NCI-H128 (cell line): ENCODE data around the gene GATAD1.
"Not testable (repeated sequence)": the region's sequence is repeated elsewhere in the genome, so short reads cannot be mapped to it uniquely, and the experiment has no call there.

Experiments used
- DNase-seq: peaks from one replicate; lab custom pipeline; 2025; ENCODE audit not compliant: unreplicated experiment; lab: John Stamatoyannopoulos, UW

The GATAD1 gene

DNA sequence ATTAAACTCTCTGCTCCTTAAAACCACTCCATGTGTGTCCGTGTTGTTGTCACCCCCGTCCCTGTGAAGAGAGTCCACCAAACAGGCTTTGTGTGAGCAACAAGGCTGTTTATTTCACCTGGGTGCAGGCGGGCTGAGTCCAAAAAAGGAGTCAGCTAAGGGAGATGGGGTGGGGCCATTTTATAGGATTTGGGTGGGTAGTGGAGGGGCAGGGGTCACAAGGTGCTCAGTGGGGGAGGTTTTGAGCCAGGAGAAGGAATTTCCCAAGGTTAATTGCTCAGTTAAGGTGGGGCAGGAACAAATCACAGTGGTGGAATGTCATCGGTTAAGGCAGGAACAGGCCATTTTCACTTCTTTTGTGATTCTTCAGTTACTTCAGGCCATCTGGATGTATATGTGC is 31.9 kb downstream of the GATAD1 start:
- DNase-seq: not testable (repeated sequence)

DNA sequence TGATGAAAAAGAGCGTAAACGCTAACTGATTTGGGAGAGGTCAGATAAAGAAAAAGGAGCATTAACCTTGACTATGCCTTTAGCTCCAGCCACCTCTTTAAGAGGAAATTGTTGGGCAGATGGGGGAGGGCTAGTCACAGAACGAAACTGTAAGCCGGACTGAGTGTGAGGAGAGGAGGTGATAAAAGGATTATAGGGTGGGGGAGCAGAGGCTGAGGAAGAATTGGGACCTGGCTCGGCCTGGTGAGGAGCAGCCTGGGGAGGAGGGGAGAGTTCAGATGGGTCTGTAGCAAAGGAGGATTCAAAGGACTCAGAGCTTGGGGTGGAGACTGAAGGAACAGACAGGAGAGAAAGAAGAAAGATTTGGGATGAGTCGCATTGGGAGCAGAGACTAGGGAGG is 36.3 kb downstream of the GATAD1 start:
- not testable (repeated sequence) for DNase-seq

DNA sequence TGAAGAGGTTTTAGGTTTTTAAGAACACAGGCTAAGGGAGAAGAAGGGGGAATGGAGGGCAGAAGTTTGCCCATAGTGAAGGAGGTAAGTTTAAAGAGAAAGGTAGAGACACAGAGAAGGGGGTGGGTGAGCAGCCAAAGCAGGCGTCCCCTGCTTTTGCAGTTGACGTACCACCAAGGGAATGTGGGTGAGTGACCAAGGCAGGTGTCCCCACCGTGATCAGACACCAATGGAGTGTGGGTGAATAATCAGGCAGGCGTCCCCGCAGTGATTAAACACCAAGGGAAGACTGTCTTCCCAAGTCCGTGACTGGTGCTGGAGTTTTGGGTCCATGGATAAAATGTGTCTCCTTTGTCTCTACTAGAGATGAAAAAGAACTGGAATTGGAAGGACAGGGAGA is 36.9 kb downstream of the GATAD1 start:
- DNase-seq: not testable (repeated sequence)

DNA sequence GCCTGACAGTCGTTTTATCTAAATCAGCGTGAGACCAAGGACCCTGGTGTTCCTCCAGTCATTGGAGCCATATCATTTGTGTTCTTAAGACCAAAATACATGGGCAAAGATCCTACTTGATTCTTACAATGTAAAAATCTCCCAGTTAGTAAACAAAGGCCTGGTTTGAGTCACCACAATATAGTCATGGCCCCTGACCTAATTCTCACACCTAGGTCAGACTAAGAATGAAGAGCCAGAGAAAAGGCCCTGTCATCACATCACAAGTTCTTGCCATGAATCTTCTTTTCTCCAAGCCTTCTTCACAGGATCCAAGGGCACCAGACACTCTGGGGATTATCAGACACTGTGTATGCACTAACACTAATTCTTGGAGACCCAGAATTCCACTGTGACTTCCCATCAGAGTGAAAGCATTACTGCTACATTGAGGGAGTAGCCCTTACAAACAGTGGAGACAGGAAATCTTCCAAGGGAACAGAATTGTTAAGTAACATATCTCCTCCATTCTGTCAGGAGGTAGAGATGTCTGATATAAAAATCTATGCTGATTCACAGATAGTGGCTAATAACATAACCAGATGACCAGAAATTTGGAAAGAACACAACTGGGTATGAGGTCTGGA is 38.1 kb downstream of the GATAD1 start:
- DNase-seq: no peak

DNA sequence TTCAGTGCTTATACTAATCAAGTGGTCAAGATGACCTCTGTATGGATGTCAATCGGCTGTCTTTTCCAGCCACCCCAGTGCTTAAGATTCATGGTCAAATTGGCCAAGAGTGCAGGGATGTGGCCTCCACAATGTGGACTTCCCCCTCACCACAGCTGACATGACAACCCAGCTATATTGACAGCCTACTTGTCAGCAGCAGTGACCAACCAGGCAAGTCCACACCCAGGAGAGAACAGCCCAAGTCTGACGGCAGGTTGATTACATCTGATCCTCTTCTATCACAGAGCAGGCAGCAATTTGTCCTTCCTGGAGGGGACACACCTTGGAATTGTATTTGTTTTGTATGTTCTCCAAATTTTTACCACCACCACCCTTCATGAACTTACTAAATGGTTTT is 38.7 kb downstream of the GATAD1 start:
- DNase-seq: no peak

DNA sequence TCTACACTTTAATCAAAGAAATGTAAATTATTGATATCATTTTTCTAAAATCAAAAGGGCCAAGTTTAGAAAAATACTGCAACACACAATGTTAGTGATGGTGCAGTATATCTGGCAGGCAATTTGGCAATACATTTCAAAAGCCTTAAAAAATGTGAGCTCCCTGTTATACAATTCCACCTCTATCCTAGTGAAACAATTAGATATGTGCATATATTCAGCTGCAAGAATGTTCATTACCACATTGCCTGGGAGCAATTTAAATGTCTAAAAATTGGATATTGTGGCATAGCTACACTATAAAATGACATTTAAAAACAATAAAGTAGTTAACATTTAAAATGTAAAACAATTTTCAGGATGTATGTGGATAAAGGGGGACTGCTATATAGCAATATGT is 40.5 kb downstream of the GATAD1 start:
- no peak for DNase-seq

DNA sequence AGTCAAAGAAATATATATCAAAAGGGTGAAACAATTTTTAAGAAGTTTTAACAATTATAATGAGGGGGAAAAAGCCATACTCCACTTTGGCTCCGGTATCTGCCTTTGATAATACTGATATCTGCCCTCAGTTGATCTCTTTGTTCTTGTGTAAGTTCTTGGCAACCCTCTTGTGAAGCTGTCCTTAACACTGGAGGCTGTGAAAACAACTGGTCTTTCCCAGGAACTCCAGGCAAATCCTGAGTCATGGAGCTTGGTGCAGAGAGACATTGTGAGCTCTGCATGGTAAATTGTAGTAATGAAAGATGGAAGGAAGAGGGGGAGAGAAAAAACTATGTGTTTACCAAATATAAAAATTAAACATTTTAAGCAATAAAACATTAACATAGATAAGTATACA is 42.4 kb downstream of the GATAD1 start:
- no peak for DNase-seq

DNA sequence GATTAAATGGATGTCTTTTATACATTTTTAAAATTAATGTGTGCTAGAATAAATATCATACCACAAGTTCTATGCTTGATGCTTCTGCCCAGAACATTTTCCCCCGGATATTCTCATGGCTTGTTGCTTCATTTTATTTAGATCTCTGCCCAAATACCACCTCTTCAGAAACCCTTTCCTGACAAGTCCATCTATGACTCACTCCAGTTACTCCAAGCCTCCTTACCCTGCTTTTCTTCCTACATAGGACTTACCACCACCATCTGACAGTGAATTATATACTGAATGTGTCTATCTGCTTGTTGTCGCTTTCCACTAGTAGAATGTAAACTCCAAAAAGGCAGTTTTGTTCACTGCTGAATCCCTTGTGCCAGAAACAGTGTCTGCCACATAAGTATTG is 49.6 kb downstream of the GATAD1 start:
- no peak for DNase-seq

DNA sequence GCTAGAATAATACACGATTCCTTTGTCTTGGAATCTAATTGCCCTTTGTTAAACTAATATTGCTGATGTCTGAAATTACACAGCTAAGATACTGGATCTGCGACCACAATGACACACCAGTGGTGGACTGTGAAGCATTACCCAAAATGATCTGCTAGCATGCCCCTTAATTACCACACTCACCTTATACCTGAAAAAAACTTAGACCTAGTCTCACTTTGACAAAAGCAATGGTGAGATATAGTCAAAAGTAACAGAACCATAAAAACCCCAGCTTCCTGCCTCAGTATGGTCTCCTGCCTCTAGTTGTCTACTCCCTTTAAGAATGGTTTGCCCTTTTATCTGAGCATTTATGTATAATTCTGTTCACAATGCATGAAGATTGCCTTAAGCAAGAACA is 51.3 kb downstream of the GATAD1 start:
- DNase-seq: no peak

DNA sequence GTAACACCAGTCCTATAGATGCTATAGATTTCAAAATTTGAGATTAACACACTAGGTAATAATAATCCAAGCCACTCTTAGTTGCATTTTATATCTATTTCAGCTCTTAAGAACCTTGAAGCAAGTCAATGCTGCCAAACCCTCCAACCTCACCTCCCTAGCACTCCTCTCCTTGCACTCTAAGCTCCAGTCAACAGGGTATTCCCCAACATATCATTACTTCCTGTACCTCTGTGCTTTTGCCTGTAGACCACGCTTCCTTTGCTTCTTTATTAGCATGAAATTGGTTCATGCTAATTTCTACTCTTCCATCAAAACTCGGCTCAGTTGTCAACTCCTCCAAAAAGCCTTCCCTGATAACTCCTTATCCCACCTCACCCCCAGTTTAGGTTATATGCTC is 56.5 kb downstream of the GATAD1 start:
- no peak for DNase-seq

DNA sequence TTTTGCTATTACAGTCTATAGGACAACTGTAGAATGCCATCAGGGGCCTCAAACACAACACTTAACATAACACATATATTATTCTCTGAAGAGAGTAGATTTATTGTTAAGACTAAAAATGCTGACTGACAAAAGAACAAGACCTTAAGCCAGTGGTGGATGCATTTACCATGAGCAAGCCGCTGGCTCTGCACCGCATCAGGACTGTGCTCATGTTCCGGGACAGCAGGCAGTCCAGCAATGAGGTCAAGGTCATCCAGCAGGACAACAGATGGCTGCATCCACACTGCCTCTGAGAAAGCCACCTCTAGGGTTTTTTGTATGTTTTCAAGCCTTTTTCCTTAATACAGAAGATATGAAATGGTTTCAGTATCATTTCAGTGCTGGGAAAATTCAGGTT is 57.3 kb downstream of the GATAD1 start:
- DNase-seq: no peak

DNA sequence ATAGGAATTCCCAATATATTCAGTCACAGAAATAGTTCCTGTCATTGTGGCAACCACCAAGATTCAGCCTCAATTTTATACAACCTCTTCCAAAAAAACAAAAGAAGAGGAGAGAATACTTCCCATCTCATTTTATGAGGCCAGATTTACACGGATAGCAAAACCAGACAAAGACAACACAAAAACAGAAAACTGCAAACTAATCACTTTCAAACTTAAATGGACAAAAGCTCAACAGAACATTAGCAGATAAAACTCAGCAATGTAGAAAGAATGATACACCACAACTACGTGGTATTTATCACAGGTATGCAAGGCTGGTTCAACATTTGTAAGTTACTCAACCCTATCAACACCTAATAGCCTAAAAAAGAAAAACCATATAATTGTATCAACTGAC is 59.1 kb downstream of the GATAD1 start:
- DNase-seq: no peak

DNA sequence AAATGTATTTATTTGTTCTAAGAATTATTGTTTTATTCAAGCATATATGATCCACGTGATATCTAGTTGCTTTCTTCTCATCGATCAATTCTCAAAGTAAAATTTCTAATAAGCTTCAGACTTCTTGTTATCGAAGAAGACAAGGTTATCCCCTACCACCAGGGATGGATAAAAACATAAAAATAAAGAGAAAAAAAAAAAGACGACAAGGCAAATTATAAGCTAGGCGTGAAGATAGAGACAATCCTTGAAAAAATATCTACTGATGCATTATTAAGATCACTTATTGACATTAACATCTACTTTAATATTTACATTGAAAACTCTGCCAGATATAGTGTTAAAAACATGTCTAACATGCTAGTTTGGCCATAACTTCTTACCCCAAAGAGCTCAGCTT is 61.7 kb downstream of the GATAD1 start:
- DNase-seq: no peak
